GM21360 (cell line): ENCODE measurements around the gene PDHX.
"Not testable (repeated sequence)": the region's sequence is repeated elsewhere in the genome, so short reads cannot be mapped to it uniquely, and the experiment has no call there.

Experiments used
- ATAC-seq: cut with Tn5 transposase; IDR thresholded peaks from one replicate; pipeline ENCODE4 v1.9.1; 2021; ENCODE audit warnings: mild to moderate bottlenecking, moderate library complexity; ENCODE audit not compliant: unreplicated experiment

The PDHX gene

DNA sequence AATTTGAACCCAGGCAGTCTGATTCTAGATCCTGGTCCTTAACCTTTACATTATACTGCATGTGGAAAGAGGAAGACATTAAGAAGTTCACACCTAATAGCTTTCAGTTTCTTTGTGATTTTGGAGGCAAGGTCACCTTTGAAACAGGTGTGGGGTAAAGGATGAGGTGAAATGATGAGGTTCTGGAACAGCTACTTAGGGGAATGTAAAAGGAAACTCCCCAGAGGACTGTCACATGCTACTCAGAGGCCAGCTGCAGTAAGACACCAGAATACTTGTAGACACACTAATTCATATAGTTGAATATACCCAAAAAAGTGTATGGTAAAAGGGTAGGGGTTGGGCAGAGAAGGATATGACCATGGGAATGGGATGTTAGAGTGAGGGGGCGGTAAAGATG, 5.6 kb upstream of the PDHX start:
- ATAC-seq = no peak

DNA sequence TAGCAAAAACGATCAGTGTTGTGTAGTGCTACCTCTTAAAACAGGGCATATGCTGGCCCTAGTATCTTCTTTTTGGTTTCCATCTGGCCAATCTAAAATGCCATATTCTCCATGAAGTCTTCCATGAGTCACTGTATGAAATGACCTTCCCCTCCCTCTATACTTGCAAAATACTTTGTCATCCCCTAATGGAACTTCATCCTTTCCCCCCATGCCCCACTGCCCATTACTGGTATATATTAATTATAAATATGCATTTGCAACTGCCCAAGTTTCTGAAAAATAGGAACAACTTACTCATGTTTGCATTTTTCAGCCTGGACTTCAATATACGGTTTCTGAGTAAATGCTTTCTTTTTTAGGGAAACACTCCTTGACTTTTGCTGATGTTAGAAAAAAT, 4.7 kb upstream of the PDHX start:
- ATAC-seq = no peak

DNA sequence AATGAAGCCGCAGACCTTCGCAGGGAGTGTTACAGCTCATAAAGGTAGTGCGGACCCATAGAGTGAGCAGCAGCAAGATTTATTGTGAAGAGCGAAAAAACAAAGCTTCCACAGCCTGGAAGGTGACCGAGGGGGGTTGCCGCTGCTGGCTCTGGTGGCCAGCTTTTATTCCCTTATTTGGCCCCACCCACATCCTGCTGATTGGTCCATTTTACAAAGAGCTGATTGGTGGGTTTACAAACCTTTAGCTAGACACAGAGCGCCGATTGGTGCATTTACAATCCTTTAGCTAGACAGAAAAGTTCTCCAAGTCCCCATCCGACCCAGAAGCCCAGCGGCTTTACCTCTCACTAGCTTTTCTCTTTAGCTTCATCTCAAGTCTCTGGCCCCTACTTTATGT, 2.9 kb upstream of the PDHX start:
- ATAC-seq = not testable (repeated sequence)

DNA sequence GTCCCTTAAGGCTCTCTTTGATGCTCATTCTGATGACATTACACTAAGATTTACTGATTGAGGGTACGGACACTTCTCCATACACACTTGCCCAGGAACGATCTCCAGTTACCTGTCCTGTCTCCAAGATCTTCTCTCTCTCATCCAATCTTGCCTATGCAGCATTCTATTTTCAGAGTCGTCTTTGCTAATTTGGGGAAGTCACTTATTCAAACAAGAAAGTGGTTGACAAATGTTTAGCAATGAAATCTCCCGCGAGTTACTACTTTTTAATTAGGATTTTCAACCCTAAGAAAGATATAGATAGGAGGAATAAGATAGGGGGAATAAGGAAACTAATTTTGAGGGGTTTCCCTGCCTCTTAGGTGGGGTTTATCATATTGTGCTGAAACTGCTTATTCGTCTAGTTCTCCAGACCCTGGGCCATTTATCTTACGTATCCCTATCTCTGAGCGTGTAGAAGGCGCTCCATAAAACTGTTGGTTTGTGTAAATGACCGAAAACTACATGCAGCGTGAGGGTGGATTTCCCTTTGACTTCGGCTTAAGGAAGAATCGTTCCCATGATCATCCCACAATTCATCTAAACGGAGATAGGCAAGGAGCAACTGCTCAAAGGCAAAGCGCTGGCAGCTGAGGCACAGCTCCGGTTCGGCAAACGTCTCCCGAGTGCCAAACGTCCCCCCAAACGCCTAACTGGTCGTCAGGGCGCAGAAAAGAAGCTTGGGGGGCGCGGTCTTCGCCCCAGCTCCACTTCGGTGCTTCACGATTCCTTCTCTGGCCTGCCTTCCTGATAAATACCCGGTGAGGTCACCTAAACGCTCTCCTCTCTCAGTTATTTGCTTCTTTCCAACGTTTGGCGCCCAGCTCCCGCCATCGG, 1.0 kb upstream of the PDHX start:
- peak; percentile 1 for ATAC-seq

DNA sequence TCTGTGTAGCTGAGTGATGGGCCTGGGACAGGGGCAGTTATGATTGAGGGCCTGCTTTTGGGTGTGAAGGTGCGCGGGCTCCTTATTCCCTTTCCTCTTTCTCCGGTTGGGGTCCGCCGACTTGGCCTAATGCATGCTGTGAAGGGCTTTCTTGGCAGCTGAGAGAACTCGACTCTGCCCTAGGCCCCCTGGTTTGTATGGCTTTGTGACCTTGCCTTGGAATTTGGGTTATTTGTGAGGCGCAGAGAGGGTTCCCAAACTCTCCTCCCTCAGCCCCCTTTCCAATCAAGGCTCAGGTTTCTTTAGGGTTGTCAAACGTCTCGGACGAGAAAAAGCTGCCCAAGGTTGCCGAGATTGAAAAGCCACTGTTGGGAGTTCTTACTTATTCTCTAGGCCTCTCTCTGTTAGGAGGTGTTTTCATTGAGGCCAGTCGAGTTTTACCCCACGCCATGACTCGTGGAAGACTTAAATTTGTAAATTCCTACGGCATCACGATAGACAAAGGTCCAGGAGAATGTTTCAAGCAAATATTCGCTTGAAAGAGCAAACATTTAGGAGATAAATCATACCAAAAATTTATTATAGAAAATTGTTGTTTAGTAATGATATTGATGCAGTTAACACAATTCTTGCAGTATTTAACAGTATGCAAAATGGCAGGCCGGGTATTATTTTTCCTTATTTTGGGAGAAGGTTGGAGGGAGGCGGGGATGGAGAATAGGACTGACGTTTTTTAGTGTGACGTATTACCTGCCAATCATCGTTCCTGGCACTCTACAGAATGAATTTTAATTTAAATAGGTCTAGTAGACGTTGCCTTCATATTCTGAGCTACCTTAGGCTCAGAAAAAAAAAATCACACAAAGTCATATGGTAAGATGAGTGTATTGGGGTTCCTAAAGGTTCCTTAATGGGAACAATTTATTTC, 689 bp downstream of the PDHX start:
- ATAC-seq = peak; percentile 17

DNA sequence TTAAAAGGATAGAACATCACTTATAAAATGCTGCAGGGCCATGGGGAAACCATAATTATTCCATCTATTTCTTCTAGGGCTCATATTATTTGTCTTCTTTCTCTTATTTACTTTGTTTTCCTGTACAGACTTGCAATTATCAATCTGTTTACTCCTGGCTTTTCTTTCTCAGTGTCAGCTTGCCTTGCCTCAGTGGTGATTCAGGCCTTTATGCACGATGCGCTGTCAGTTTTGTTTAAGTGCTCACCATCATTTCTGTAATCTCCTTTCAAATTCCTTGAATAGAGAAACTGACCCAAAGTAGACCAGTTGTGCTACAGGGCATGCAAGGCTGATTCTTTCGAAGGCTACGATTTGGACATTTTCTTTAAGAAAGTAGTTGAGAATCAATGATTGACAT, 4.7 kb downstream of the PDHX start:
- ATAC-seq = no peak

DNA sequence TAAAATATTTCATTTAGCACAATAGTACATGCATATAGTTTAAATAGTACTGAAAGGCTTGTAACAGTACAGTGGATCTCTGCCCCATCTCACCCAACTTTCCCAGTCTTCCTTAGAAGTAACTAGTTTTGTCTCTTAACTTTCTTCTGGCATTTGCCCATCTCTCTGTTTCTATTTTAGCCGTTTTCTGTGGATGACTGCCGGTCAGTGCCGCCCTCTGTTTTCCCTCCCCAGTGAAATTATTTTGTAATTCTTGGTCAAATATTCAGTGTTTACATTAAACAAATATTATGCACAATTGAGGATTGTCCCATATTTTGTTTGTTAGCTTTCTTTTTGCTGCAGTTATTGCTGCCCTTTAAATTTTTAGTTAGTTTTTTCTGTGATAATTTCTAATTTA, 8.3 kb downstream of the PDHX start:
- no peak for ATAC-seq

DNA sequence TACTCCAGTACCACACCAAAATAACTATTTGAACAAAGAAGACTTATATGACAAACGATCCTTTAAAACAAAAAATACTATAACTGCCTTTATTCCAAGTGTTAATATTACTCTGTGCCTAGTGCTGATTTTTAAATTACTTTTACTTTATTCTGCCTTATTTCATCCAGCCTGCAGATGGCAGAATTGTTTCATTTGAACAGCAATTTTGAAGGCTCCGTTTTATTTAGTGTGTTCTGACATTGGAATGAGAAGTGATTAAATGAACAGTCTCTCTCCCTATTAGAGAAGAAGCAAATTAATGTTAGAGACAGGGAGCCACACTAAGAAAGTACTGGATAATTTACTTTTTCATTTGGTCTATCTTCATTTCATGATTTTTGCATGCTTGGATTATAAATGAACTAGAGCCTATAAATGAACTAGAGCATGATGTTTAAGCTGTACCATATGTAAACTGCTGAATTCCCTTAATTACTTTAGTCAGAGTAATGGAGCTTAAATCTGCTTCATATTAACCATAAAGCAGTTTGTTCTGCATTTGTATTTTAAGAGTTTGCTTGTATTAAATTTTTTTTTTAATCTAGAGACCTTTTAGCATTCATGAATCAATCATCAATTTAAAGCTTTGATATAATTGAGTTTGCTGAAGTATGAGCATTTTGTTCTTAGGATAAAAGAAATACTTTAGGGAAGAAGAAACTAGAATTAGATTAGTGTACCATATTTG, 9.8 kb downstream of the PDHX start:
- no peak for ATAC-seq

DNA sequence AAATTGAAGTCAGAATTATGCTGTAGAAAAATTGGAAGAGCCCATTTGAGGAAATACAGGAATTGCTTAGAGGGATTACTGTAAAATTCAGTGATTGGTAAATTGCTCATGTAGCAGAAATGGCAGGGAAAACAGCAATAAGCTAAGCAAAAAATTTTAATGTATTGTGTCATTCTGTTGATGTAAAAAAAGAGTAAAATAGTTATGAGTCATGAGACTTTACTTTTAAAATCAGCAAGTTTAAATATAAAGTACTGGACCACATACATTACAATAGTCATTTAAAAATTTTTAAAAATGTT, 10.4 kb downstream of the PDHX start:
- ATAC-seq = no peak

DNA sequence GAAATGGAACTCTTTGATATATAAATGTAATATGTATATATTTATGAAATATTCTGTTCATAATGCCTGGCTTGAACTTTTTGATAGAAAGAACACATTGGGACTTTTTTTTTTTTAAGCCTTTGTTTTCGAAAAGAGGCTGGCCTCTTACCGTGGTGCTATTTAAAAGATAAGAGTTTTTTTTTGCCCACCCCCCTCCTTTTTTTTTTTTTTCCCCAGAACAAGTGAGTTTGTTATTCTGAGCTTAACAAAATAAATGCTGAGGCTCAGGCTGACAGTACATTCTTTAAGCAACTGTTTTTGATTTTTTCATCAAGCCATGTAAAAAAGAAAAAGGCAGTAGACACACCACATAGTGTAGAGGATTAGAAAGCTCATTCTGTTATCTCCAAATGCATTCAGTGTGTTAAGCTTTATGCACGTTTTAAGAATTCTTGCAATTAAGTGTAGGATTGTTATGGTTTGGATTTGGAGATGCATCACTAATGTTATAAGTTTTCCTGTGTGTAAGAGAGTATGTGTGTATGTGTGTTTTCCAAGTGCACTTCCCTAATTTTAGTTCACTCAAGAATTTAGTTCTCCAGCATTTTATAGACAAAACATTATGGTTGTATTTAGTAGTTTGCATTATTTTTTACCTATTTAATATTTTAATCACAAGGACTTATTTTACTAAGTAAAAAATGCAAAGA, 12.0 kb downstream of the PDHX start:
- ATAC-seq = no peak

DNA sequence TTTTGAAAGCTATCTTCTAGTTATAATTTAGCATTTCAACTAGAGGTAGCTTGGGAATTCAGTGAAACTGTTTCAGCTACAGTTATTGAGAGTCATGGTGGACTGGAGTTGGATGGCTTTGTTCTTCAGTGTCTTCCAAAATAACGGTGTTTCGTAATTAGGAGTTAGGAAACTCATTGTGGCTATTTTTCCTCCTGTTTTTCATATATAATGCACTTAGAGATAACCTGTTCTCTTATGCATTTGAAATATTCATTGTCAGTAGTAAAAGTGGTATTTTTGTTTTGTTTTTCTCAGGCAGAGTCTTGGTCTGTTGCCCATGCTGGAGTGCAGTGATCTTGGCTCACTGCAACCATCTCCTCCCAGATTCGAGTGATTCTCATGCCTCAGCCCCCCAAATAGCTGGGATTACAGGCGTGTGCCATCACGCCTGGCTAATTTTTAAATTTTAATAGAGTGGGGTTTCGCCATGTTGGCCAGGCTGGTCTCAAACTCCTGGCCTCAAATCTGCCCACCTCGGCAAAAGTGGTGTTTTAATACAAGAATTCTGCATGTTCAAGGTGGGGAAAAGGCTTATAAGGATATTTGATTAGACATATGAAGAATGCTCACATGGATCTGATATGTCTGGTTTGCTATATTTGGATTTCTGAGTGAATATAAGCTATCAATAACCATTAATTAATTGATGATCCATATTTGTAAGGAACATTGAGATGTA, 12.7 kb downstream of the PDHX start:
- ATAC-seq = no peak

DNA sequence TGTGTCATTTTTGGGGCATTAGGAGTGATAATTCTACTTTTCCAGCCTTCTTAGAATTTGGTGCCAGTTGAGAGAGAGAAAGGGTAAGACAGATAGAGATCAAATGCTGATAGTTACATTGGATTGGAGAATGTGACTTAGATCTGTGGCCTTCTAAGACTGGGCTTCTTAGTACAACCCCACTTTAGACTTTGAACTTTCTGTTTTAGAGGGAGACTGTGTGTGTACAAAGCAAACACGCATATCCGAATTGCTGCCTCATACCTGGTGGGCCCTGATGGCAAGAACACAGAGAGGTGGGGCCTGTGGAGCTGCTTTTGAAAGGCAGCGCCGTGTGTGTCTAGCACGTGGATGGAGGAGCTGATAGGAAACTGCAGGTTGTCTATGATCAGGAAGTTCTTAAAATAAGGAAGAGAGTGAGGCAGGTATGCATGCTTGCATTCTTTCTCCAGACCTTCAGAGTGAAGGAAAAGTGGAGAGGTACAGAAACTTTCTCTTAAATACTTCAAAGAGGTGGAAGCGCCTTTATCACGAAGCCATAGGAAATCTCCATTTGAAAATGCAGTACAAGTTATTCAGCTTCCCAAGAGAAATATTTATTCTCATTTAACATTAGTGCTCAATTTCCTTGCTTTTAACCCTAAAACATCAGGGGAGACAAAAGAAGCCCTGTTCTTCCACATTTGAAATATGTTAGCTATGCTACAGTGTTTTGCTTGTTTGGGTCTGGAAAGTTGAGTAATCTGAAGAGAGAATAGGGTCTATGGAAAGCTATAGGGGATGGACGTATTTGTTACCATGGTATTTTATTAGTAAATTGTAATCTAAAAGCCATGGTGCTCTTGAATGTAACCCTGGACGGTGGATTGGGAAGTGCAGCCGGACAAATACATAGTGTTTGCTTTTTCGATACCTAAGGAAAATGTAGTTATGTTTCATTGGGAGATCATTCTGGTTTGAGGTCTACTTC, 13.7 kb downstream of the PDHX start:
- ATAC-seq = no peak

DNA sequence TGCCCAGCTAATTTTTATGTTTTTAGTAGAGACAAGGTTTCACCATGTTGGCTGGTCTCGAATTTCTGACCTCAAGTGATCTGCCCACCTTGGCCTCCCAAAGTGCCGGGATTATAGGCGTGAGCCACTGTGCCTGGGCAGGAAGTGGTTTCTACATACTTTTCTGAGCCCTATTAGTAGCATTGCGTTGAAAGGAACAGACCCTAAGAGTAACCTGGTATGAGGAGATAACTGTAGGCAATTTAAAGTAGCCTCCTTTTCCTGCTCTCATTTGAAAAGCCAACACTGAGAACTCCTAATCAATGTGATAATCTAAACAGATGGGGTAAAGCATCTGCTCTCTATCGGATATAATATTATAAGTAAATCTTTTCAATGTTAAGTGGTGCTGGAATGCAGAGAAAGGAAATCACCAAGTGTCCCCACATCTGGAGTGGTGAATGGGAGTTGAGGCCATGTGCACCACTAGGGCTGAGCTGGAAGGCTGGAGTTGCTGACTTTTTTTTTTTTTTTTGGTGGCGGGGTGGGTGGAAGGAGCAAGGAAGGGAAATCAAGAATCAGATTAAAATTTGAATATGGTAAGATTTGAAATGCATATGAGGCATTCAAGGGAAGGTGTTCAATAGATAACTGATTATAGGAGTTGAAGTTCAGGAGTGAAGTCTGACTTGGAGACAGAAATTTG, 20.7 kb downstream of the PDHX start:
- ATAC-seq = no peak

DNA sequence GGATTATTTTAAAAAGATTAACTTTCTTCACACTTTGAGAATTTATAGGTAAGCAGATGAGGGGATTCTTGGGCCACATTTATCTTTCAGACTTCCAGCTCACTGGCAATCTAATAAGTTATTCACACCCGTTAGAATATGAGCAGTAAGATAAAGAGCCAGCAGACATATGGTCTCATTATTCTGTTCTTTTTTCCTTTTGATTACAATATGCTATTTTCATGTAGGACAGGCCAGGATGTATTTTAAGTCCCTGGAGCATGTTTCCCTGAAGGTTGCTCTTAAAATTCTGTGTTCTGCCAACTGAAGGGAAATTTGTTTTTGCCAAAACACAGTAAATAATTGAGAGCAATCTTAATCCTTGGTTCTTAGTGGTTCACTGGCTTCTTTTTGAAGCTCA, 22.2 kb downstream of the PDHX start:
- ATAC-seq = no peak

DNA sequence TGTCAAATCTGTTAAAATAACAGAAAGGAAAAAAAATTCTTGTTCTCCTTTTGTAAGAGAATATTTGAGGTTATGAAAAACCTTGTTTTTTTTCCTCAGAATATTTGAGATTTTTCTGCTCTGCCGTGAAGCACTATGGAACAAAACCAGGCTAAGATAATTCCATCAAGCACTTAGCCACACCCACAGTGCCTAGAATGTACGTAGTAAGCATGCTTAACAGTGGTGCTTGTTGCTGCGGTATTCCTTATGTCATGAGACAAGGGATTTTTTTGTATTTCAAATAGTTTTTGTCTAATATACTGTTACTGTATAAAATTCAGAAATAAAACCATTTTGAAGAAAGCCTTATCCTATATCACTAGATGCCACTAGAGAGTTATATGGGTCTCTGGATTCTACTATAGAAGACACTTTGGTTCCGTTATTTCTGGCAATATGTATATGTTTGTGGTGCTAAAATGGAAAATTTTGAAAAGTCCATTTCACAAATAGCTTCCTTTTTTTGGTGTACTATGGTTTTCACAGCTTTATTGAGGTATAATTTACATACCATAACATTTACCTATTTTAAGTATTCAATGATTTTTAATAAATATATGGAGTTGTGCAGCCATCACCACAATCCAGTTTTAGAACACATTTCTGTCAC, 23.7 kb downstream of the PDHX start:
- ATAC-seq = no peak

DNA sequence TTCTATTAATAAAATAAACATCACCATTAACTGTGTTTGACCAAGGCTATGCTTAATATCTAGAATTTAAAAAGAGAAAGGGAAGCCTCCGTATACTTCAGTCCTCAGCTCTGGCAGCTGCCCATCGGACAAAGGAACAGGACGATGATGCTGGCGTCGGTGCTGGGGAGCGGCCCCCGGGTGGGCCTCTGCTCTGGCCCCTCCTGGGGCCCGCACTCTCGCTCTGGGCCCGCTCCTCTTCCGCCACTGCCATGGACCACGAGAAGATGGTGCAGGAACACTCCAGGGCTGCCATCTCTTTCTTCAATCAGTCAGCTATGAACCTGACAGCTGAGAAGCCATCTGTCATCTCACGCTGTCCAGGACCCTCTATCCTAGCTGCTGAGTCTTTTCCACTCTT, 25.3 kb downstream of the PDHX start:
- ATAC-seq = no peak

DNA sequence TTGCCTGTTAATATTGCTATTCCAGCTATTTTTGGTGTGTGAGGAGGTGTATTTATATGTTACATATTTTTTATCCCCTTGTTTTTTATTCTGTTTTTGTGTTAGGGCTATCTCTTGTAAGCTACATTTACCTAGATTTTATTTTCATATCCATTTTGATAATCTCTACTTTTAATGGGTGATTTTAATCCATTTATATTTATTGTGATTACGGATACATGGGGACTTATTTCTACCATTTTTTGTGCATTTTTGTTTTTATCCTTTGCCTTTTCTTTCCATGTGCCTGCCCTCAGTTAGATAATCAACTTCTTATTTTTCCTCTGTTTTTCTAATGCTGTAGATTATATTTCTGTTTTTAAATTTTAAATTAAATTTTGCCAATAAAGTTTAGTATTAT, 28.3 kb downstream of the PDHX start:
- ATAC-seq = no peak

DNA sequence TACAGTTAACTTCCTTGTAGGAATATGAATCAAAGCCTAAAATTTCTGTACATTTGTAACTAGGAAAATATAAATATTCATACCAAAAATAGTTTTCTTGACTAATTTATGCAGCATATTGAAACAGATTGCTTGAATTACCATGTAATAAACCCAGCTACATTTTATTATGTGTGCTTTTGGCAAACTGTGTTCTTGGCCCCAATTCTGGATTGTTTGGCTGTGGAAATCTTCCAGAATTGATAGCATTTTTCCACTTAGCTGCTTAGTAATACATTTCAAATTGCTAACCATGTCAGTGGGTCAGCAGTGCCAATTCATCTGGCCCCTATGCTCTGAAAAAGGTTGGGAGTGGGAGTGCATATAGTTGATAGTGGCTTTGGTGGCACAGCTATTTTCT, 32.3 kb downstream of the PDHX start:
- ATAC-seq = no peak
